ENCODE results near the gene TMEM245. TPM values are rescaled to one million over a fixed set of nuclear protein-coding genes. Genes with fewer than 3 reads are reported as not detected.

Gene TMEM245
- polyA plus RNA-seq, 4 donors = 66.8 to 78.5 (median 71.8) TPM

DNA sequence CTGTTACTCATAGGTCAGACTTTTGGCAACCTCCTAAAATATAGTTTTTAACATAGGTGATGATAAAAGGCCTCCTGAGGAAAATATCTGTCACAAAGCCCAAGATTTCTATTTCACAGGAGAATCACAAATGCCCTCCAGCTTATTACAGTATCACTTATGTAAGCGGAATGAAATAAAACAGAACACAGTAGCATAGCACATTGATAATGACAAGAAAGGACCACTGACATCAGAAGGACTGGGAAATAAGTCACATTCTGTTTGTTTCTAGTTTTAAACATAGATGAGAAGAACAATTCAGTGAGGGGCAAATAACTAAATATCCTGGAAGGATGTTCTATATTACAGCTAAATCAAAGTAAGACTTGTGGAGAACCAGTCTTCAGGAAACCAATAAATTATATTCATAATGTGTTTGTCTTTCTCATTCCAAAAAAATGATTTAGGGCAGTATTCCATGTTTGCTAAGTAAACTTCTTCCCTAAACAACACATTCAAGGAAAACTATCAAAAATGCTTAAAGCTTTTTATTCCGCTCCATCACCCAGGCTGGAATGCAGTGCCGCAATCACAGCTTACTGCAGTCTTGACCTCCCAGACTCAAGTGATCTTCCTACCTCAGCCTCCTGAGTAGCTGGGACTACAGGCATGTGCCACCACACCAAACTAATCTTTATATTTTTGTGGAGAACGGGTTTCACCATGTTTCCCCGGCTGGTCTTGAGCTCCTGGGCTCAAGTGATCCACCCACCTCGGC is 85.6 kb downstream of the TMEM245 start:
- no peak for DNase-seq (ENCODE audit: low read depth in 4 of 4, low spot score in 3 of 4)

DNA sequence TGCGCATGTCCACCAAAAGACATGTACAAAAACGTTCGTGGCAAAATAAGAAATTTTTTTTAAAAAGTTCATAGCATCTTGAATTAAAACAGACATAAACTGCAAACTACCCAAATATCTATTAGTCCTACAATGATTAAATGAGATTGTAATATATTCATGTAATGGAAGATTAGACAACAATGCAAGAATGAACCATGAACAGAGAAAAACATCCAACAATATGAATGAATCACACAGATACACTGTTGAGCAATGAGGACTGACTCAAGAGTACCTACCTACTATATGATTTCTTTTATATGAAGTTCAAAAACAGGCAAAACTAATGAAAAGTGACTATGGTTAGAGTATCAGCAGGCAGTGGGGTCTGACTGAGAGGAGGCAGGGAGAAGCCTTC is 88.5 kb downstream of the TMEM245 start:
- DNase-seq (ENCODE audit: low read depth in 4 of 4, low spot score in 3 of 4) = no peak

GRCh38 chr9:109030426-109030825 is 89.3 kb downstream of the TMEM245 start:
- no peak for DNase-seq (ENCODE audit: low read depth in 4 of 4, low spot score in 3 of 4)

DNA sequence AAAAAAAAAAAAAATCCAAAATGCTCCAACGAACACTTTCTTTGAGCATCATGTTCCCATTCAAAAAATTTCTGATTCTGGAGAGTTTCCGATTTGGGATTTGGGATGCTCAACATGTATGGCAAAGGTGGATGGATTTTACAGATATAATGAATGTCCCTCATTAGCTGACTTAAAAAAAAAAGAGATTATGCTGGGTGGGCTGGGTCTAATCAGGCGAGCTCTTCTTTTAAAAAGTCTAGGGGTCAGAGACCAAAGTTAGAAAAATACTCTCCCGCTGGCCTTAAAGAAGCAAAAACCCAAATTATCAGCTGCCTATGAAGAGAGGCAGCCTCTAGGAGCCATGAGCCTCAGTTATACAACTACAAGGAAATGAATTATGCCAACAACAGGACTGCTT is 91.3 kb downstream of the TMEM245 start:
- no peak for DNase-seq (ENCODE audit: low read depth in 4 of 4, low spot score in 3 of 4)

DNA sequence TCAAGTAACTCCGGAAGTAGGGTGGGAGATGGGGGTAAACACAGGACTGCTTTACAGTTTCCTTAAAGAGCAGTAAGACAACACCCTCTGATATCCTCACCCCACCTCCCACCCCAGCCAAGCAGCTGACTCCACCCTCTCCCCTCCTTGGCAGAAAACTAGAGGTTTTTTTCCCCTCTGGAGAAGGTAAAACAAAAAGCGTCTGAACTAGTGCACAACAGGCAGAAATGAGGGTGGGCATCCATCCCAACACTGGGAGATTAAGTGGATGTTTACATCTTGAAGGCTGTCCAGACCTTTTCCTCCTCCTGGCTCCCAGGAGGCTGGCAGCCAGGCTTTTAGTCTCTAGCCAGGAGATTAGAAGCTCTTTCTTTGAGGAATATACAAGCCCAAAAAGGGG is 92.6 kb downstream of the TMEM245 start:
- DNase-seq (ENCODE audit: low read depth in 4 of 4, low spot score in 3 of 4) = no peak

GRCh38 chr9:109026306-109026705 is 93.4 kb downstream of the TMEM245 start:
- DNase-seq (ENCODE audit: low read depth in 4 of 4, low spot score in 3 of 4) = no peak

- DNase-seq (ENCODE audit: low read depth in 4 of 4, low spot score in 3 of 4) = no peak
These were observed 96.9 kb downstream of the TMEM245 start for GRCh38 chr9:109022873-109023272.

- no peak for DNase-seq (ENCODE audit: low read depth in 4 of 4, low spot score in 3 of 4)
These were observed 98.9 kb downstream of the TMEM245 start for GRCh38 chr9:109020581-109021511.

DNA sequence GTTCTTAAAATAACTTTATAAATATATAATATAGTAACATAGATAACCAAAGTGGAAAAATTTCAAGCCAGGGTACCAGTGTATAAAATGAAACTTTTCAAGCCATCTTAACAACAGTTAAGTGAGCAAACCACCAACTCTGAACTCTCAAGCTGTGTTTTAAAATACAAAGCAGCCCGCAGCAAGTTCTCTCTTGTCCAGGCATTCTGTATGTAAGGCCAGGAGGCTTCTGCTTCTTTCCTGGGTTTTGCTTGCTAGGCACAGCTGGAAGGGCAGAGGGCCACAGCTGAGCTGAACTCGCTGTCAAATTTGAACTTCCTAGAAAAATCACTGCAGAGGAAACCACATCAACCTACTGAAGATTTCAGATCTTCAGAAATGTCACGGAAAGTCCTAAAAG is 99.6 kb downstream of the TMEM245 start:
- DNase-seq (ENCODE audit: low read depth in 4 of 4, low spot score in 3 of 4) = no peak

DNA sequence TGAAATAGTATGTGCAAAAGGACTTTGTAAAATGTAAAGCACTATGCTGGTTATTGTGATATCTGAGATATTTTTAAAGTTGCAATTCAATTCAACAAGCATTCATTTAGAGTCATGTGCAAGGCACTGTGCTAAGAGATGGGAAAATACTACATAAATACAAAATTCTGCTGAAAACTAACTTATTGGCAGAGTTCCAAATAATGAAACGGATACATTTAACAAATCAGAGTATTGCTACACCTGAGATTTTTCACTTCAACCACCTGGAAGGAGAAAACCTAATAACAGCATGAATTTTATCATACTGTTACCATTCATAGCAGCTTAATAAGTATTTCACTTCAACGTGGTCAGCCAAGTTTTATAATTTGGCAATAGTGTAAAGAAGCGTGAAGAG is 100.3 kb downstream of the TMEM245 start:
- DNase-seq (ENCODE audit: low read depth in 4 of 4, low spot score in 3 of 4) = no peak

- no peak for DNase-seq (ENCODE audit: low read depth in 4 of 4, low spot score in 3 of 4)
These were observed 102.3 kb downstream of the TMEM245 start for GRCh38 chr9:109017493-109017892.

DNA sequence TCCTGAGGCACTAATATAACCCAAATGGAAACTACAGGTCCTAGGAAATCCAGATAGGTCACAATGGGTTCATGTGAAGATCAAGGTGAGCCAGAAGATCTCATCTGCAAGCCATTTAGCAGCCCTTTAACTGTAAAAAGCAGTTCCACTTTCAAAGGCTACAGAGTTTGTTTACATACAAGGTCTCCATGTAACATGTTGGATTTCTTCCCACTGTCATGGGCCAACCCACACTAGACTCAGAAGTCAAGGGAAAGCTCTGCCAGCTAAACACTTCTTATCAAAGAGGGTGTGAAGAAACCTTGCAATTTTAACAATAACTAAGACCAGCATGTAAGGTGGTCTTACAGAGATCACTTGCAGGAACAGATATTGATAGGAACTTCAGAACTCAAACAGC is 102.7 kb downstream of the TMEM245 start:
- no peak for DNase-seq (ENCODE audit: low read depth in 4 of 4, low spot score in 3 of 4)

GRCh38 chr9:109016132-109016531 is 103.6 kb downstream of the TMEM245 start:
- no peak for DNase-seq (ENCODE audit: low read depth in 4 of 4, low spot score in 3 of 4)

- no peak for DNase-seq (ENCODE audit: low read depth in 4 of 4, low spot score in 3 of 4)
These were observed 105.0 kb downstream of the TMEM245 start for GRCh38 chr9:109014608-109015280.

DNA sequence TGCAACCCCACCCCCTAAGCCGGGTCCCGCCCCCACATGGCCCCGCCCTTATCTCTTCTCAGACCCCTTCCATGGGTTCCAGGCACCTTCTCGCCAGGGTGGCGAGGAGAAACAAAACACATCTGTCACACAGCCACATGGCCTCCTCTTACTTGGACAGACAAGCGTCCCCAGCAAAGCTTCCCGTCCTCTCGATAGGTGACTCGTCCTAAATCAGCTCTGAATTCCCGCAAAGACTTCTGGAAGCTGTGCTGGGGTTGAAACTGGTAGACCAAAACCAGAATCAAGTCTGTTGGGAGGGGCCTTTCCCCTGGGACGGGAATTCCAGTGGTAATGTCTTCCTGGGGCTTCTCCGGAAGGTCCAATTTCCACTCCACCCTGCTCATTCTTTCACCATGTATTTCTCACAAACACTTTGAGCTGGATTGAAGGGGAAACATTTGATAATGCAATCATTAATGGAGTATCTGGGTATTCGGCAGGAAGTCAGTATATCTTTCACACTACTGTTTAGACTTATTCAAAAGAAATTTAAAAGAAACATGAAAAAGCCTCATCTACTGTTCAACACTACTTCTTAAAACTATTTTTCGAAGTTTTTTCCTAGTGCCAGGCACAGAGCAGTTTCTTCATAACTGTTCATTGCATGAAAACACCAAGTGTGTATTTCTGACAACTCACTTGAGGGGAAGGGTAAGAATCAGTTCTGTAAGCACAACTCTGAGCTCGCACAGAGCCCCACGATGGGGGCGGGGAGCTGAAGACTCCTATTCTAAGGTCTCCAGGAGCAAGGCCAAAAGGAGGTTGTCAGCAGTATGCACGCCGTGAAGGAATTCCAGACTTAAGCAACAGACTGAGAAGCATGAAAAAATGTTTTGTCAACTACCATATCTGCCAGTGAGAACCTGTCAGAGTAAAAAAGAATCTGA is 105.8 kb downstream of the TMEM245 start:
- peak in 2 of 4 donors; percentile 77 to 81 for DNase-seq (ENCODE audit: low read depth in 4 of 4, low spot score in 3 of 4)

- peak in 3 of 4 donors; percentile 34 to 82 (median 81) for DNase-seq (ENCODE audit: low read depth in 4 of 4, low spot score in 3 of 4)
These were observed 106.7 kb downstream of the TMEM245 start, which contains the start of gene CTNNAL1 for GRCh38 chr9:109012876-109013678. TSS of gene CTNNAL1 (minus strand) at chr9:109013499. CDS start at chr9:109013442, 57 bp downstream.

- DNase-seq (ENCODE audit: low read depth in 4 of 4, low spot score in 3 of 4) = peak in 1 of 4 donors; percentile 35
These were observed 107.5 kb downstream of the TMEM245 start for GRCh38 chr9:109012009-109012875.

- DNase-seq (ENCODE audit: low read depth in 4 of 4, low spot score in 3 of 4) = no peak
These were observed 108.5 kb downstream of the TMEM245 start for GRCh38 chr9:109011231-109011671.
